HepG2 (cell line): Measurements from ENCODE around the gene PRKN. TPM values are rescaled to one million over a fixed set of nuclear protein-coding genes. Genes with fewer than 3 reads are reported as not detected.

Experiments used
- ATAC-seq: fragments of 200-7000 bp; cut with Tn5 transposase; 3 replicates; pipeline ENCODE4 v1.9.1; 2020; ENCODE audit warnings: mild to moderate bottlenecking, moderate library complexity
- BruUV-seq: library from RNA; stranded (reverse); fragments of 400-500 nt; replicated peaks from 2 replicates; lab custom pipeline; 2021; lab: Mats Ljungman, UMichigan
- CTCF ChIA-PET: fragments of 300-600 bp; formaldehyde crosslinking; extraction: SDS; loops from one replicate; lab custom pipeline; 2021; ENCODE audit warnings: low total read pairs, inconsistent platforms, low intra/inter-chr PET ratio; lab: Yijun Ruan, JAX
- POLR2A ChIA-PET: fragments of 350-600 bp; sonication (Branson Sonifier 250); formaldehyde crosslinking; loops from one replicate; lab custom pipeline; 2020; ENCODE audit warnings: antibody characterized with exemption, inconsistent platforms; lab: Yijun Ruan, JAX
- DNase-seq: peaks from one replicate; pipeline ENCODE4 v3.0.0-alpha.2; 2015; ENCODE audit warnings: low spot score
- FAIRE-seq: peaks from 3 replicates; lab custom pipeline; 2011; peaks lifted over from hg19 to GRCh38; lab: Jason Lieb, UNC
- H2AFZ ChIP-seq: one replicate; pipeline ENCODE4 v1.6.1; 2011; ENCODE audit warnings: low read length, inconsistent platforms
- H3K27ac ChIP-seq: fragments of 300-600 bp; 3 replicates; pipeline ENCODE4 v1.8.0; 2011; ENCODE audit warnings: mixed run types, mild to moderate bottlenecking, mixed read lengths, low read length, inconsistent platforms; ENCODE audit not compliant: insufficient read depth; ENCODE audit errors: extremely low read length
- H3K27me3 ChIP-seq, 2 experiments: fragments of 200-600 bp in 1 of 2; 2 replicates in 1 of 2; 3 replicates in 1 of 2; pipeline versions ENCODE4 v1.6.0 to v1.8.0; 2011; ENCODE audit warnings: low read length in 2 of 2, mild to moderate bottlenecking in 2 of 2, moderate library complexity in 2 of 2, inconsistent platforms in 1 of 2; ENCODE audit not compliant: insufficient read depth in 2 of 2, control insufficient read depth in 1 of 2
- H3K36me3 ChIP-seq, 2 experiments: fragments of 200-600 bp in 1 of 2; replicated peaks in 1 of 2; 2 replicates in 1 of 2; 3 replicates in 1 of 2; pipeline versions ENCODE4 v1.5.1 to v1.8.0; 2011; ENCODE audit warnings: low read length in 2 of 2, inconsistent platforms in 1 of 2; ENCODE audit not compliant: insufficient read depth in 2 of 2, control insufficient read depth in 1 of 2
- H3K4me1 ChIP-seq: 2 replicates; pipeline ENCODE4 v1.5.1; 2012; ENCODE audit warnings: low read length, inconsistent platforms; ENCODE audit not compliant: insufficient read depth
- H3K4me2 ChIP-seq: 2 replicates; pipeline ENCODE4 v1.6.0; 2011; ENCODE audit warnings: low read depth, low read length, inconsistent platforms
- H3K4me3 ChIP-seq, 3 experiments: fragments of 200-600 bp in 1 of 3; sonication (generic), shearing (Covaris generic) in 1 of 3; replicated peaks in 1 of 3; 2 replicates each; pipeline ENCODE4 v1.5.1; 2011 to 2016; ENCODE audit warnings: low read length in 3 of 3, inconsistent platforms in 2 of 3, low read depth in 2 of 3, mild to moderate bottlenecking in 2 of 3, control low read depth in 1 of 3, mixed read lengths in 1 of 3; ENCODE audit not compliant: insufficient read depth in 1 of 3
- H3K79me2 ChIP-seq: one replicate; pipeline ENCODE4 v1.6.1; 2011; ENCODE audit warnings: low read length, inconsistent platforms; ENCODE audit not compliant: insufficient read depth
- H3K9ac ChIP-seq: 2 replicates; pipeline ENCODE4 v1.6.0; 2011; ENCODE audit warnings: mild to moderate bottlenecking, low read depth, low read length, inconsistent platforms; ENCODE audit not compliant: insufficient read depth
- H3K9me3 ChIP-seq: 2 replicates; pipeline ENCODE4 v1.5.1; 2012; ENCODE audit warnings: mild to moderate bottlenecking, low read length
- H4K20me1 ChIP-seq: 2 replicates; pipeline ENCODE4 v1.6.0; 2011; ENCODE audit warnings: inconsistent platforms, mild to moderate bottlenecking, low read length, moderate library complexity; ENCODE audit not compliant: insufficient read depth
- CC2D1A ChIP-seq: sonication (generic); formaldehyde crosslinking; IDR thresholded peaks from 2 replicates; pipeline ENCODE4 v1.8.1; 2023; ENCODE audit warnings: mild to moderate bottlenecking, missing genetic modification reagents
- HHEX ChIP-seq: IDR thresholded peaks from 2 replicates; pipeline ENCODE4 v1.6.1; 2016; ENCODE audit warnings: control low read depth
- KLF12 ChIP-seq: sonication (generic); formaldehyde crosslinking; IDR thresholded peaks from 2 replicates; pipeline ENCODE4 v1.4.0; 2020; ENCODE audit warnings: missing genetic modification reagents, borderline replicate concordance
- MAX ChIP-seq: IDR thresholded peaks from 2 replicates; pipeline ENCODE4 v1.6.1; 2012; ENCODE audit warnings: inconsistent platforms
- MBNL3 ChIP-seq: fragments of 250-450 bp; sonication (Bioruptor Pico); conservative IDR thresholded peaks from 2 replicates; pipeline ENCODE4 v1.8.0; 2022; ENCODE audit warnings: mild to moderate bottlenecking, inconsistent platforms
- MED13 ChIP-seq: sonication (generic); formaldehyde crosslinking; IDR thresholded peaks from 2 replicates; pipeline ENCODE4 v1.5.0; 2020; ENCODE audit warnings: missing genetic modification reagents
- SP4 ChIP-seq: sonication (generic); formaldehyde crosslinking; IDR thresholded peaks from 2 replicates; pipeline ENCODE4 v1.8.1; 2023; ENCODE audit warnings: mild to moderate bottlenecking, missing genetic modification reagents
- TCF7L2 ChIP-seq: IDR thresholded peaks from 2 replicates; pipeline ENCODE4 v1.6.1; 2011; ENCODE audit warnings: mild to moderate bottlenecking, low read depth, low read length, moderate library complexity
- ZNF124 ChIP-seq: sonication (generic); formaldehyde crosslinking; IDR thresholded peaks from 2 replicates; pipeline ENCODE4 v1.4.0; 2020; ENCODE audit warnings: missing genetic modification reagents
- ZNF275 ChIP-seq: sonication (generic); formaldehyde crosslinking; IDR thresholded peaks from 2 replicates; pipeline ENCODE4 v1.8.0; 2022; ENCODE audit warnings: missing genetic modification reagents, mild to moderate bottlenecking, inconsistent platforms, borderline replicate concordance
- ZNF549 ChIP-seq: sonication (generic); formaldehyde crosslinking; IDR thresholded peaks from 2 replicates; pipeline ENCODE4 v1.5.0; 2020; ENCODE audit warnings: missing genetic modification reagents
- ZNF775 ChIP-seq: sonication (generic); formaldehyde crosslinking; IDR thresholded peaks from 2 replicates; pipeline ENCODE4 v1.4.0; 2020; ENCODE audit warnings: missing genetic modification reagents, mild to moderate bottlenecking, moderate library complexity, borderline replicate concordance
- ZNF878 ChIP-seq: sonication (generic); formaldehyde crosslinking; IDR thresholded peaks from 2 replicates; pipeline ENCODE4 v1.8.1; 2023; ENCODE audit warnings: mild to moderate bottlenecking, missing genetic modification reagents, moderate library complexity
- WGBS: methylation state at CpG from one replicate; pipeline ENCODE4 v1.1.6; 2017; ENCODE audit warnings: low lambda C conversion rate; 5-methylcytosine and 5-hydroxymethylcytosine counted together
- in situ Hi-C: cut with HindIII; loops from 2 replicates; pipeline ENCODE4 v1.10.0; 2017; ENCODE audit warnings: low pct_unique_long_range_greater_than_20kb; ENCODE audit not compliant: extremely low pct_ligation_motif_present
- intact Hi-C: fragments of 100-400 bp; cut with micrococcal nuclease; formaldehyde crosslinking; loops from one replicate; pipeline ENCODE4 v1.10.0; 2022; ENCODE audit not compliant: unreplicated experiment
- polyA plus RNA-seq, 8 experiments: library from polyadenylated mRNA; depleted of rRNA in 3 of 8; stranded (reverse) in 7 of 8; unstranded in 1 of 8; fragments of >200 nt; fragmentation: Illumina TruSeq in 4 of 8; extraction: Trizol in 4 of 8; gene quantifications; 2 replicates each; pipeline versions ENCODE4 v1.2.1 to v1.2.3, GENCODE V29; 2011 to 2016; ENCODE audit warnings: low read depth in 4 of 8, missing spikeins in 1 of 8, mixed read lengths in 1 of 8; ENCODE audit not compliant: insufficient read depth in 1 of 8
- total RNA-seq, 5 experiments: library from RNA; depleted of rRNA; stranded (reverse); fragments of >200 nt; fragmentation: Illumina TruSeq; extraction: Trizol; gene quantifications; 2 replicates each; pipeline ENCODE4 v1.2.3, GENCODE V29; 2016; ENCODE audit warnings: low read depth in 1 of 5

The PRKN gene
- total and polyA plus RNA-seq, 2 of the 13 experiments (the other 11 are each of a cell fraction or from before 2014, with no cell fraction given), result 0.31 to 0.44 TPM

GRCh38 chr6:161870236-161870901, 857.2 kb downstream of the PRKN start:
- H4K20me1 ChIP-seq, result no peaks in the 10 kb centered on the region; the same call in 1 of the 2 replicates
- H3K36me3 ChIP-seq, result no peaks in the 10 kb centered on the region
- H3K4me1 ChIP-seq, result no peaks in the 10 kb centered on the region
- H3K79me2 ChIP-seq, result no peaks in the 10 kb centered on the region
- H3K4me3 ChIP-seq, result no peak overlapping the region
- no peaks in the 10 kb centered on the region for H3K27me3 ChIP-seq
- DNase-seq (no peak), FAIRE-seq (no peak), ATAC-seq (no peak)
- TF ChIP-seq KLF12 (CRISPR knock-in tag), result no peak
- TF ChIP-seq SP4, result no peak
- TF ChIP-seq ZNF775 (CRISPR knock-in tag), result no peak
- no peak for TF ChIP-seq ZNF878 (CRISPR knock-in tag)
- no peak for TF ChIP-seq MED13 (CRISPR knock-in tag)
- TF ChIP-seq ZNF124 (CRISPR knock-in tag), result no peak
- no peak for TF ChIP-seq CC2D1A (CRISPR knock-in tag)
- TF ChIP-seq MBNL3, result no peak
- no peak for TF ChIP-seq HHEX
- TF ChIP-seq MAX, result no peak
- no peak for TF ChIP-seq TCF7L2
- TF ChIP-seq ZNF275 (CRISPR knock-in tag), result no peak
- TF ChIP-seq ZNF549 (CRISPR knock-in tag), result no peak
- no peak overlapping the region for H3K9ac ChIP-seq
- ChIA-PET POLR2A (no interaction called here), CTCF (no interaction called here)
- intact Hi-C loops, result no loop called here
- H2AFZ ChIP-seq, result no peak overlapping the region
- in situ Hi-C loops, result no loop called here
- H3K9me3 ChIP-seq, result no peaks in the 10 kb centered on the region
- BruUV-seq, result no TSS peak
- H3K4me2 ChIP-seq, result no peak overlapping the region
- whole genome bisulfite sequencing, result 20% methylated on average over 4 of the region's 4 CpGs
- no peak overlapping the region for H3K27ac ChIP-seq
